GM23338 (cell line): ENCODE results near the gene GRID2. TPM values are rescaled to one million over a fixed set of nuclear protein-coding genes. Genes with fewer than 3 reads are reported as not detected.

Source experiments
- ATAC-seq: fragments of 200-7000 bp; cut with Tn5 transposase; 3 replicates; pipeline ENCODE4 v1.9.1; 2020
- DNase-seq: peaks from one replicate; pipeline ENCODE4 v3.0.0-alpha.2; 2015; ENCODE audit warnings: low spot score
- H2AFZ ChIP-seq: fragments of 200-600 bp; sonication (generic); 2 replicates; pipeline ENCODE4 v1.8.0; 2016; ENCODE audit warnings: antibody characterized with exemption, mild to moderate bottlenecking, moderate library complexity
- H3F3A ChIP-seq: fragments of 200-600 bp; sonication (generic); replicated peaks from 2 replicates; pipeline ENCODE4 v1.8.0; 2017; ENCODE audit warnings: antibody characterized with exemption, mixed run types, low read depth
- H3K27ac ChIP-seq: fragments of 200-600 bp; sonication (generic); 2 replicates; pipeline ENCODE4 v1.6.1; 2016; ENCODE audit warnings: low read depth
- H3K27me3 ChIP-seq: fragments of 200-600 bp; sonication (generic); 2 replicates; pipeline ENCODE4 v1.8.0; 2016; ENCODE audit warnings: mild to moderate bottlenecking, mixed run types, moderate library complexity; ENCODE audit not compliant: insufficient read depth
- H3K36me3 ChIP-seq: fragments of 200-600 bp; sonication (generic); 2 replicates; pipeline ENCODE4 v1.8.0; 2016; ENCODE audit warnings: mild to moderate bottlenecking; ENCODE audit not compliant: insufficient read depth
- H3K4me1 ChIP-seq: fragments of 200-600 bp; sonication (generic); 2 replicates; pipeline ENCODE4 v1.8.0; 2016; ENCODE audit warnings: mild to moderate bottlenecking, moderate library complexity; ENCODE audit not compliant: insufficient read depth
- H3K4me2 ChIP-seq: fragments of 200-600 bp; sonication (generic); 2 replicates; pipeline ENCODE4 v1.7.1; 2017; ENCODE audit warnings: mixed run types
- H3K4me3 ChIP-seq: fragments of 200-600 bp; sonication (generic); 2 replicates; pipeline ENCODE4 v1.6.1; 2016; ENCODE audit warnings: mixed run types
- H3K79me2 ChIP-seq: fragments of 200-600 bp; sonication (generic); replicated peaks from 2 replicates; pipeline ENCODE4 v1.8.0; 2017; ENCODE audit warnings: mild to moderate bottlenecking; ENCODE audit not compliant: insufficient read depth
- H3K9me2 ChIP-seq: fragments of 200-600 bp; sonication (generic); 2 replicates; pipeline ENCODE4 v1.8.0; 2017; ENCODE audit not compliant: insufficient read depth
- H4K20me1 ChIP-seq: fragments of 200-600 bp; sonication (generic); replicated peaks from 2 replicates; pipeline ENCODE4 v1.8.0; 2017; ENCODE audit warnings: mild to moderate bottlenecking; ENCODE audit not compliant: insufficient read depth
- H3K27ac Mint-ChIP-seq: 2 replicates; pipeline ENCODE4 v1.8.0; 2020; ENCODE audit warnings: inconsistent platforms, mild to moderate bottlenecking, moderate library complexity, mixed read lengths
- H3K27me3 Mint-ChIP-seq: 3 replicates; pipeline ENCODE4 v1.8.0; 2022; ENCODE audit warnings: low read depth, mild to moderate bottlenecking, moderate library complexity, mixed read lengths, inconsistent platforms; ENCODE audit not compliant: insufficient read depth, poor library complexity
- H3K36me3 Mint-ChIP-seq: 3 replicates; pipeline ENCODE4 v1.8.0; 2021; ENCODE audit warnings: low read depth, mild to moderate bottlenecking, inconsistent platforms, moderate library complexity, mixed read lengths
- H3K4me1 Mint-ChIP-seq: 3 replicates; pipeline ENCODE4 v1.8.0; 2020; ENCODE audit warnings: mild to moderate bottlenecking, inconsistent platforms, mixed read lengths
- H3K4me3 Mint-ChIP-seq: 3 replicates; pipeline ENCODE4 v1.8.0; 2021; ENCODE audit warnings: moderate library complexity, mild to moderate bottlenecking, inconsistent platforms, mixed read lengths
- H3K9me3 Mint-ChIP-seq: 3 replicates; pipeline ENCODE4 v1.8.0; 2020; ENCODE audit warnings: moderate library complexity, mild to moderate bottlenecking, inconsistent platforms, mixed read lengths
- CREB1 ChIP-seq: fragments of 250-450 bp; sonication (Bioruptor Pico); IDR thresholded peaks from 2 replicates; pipeline ENCODE4 v1.5.0; 2020; ENCODE audit warnings: low read depth, mild to moderate bottlenecking, moderate library complexity
- EZH2phosphoT487 ChIP-seq: fragments of 200-600 bp; sonication (generic); IDR thresholded peaks from one replicate; pipeline ENCODE4 v1.8.1; 2018; ENCODE audit warnings: antibody characterized with exemption; ENCODE audit not compliant: unreplicated experiment
- JUNB ChIP-seq: IDR thresholded peaks from one replicate; pipeline ENCODE4 v1.6.1; 2016; ENCODE audit warnings: antibody characterized with exemption; ENCODE audit not compliant: unreplicated experiment
- NANOG ChIP-seq: IDR thresholded peaks from 2 replicates; pipeline ENCODE4 v1.6.1; 2016; ENCODE audit warnings: antibody characterized with exemption, borderline replicate concordance
- STAT1 ChIP-seq: IDR thresholded peaks from one replicate; pipeline ENCODE4 v1.6.1; 2016; ENCODE audit warnings: antibody characterized with exemption; ENCODE audit not compliant: unreplicated experiment
- ZNF114 ChIP-seq: fragments of 250-450 bp; sonication (Bioruptor Pico); IDR thresholded peaks from 2 replicates; pipeline ENCODE4 v1.5.0; 2020; ENCODE audit warnings: mild to moderate bottlenecking, moderate library complexity
- ZNF331 ChIP-seq: fragments of 250-450 bp; sonication (Bioruptor Pico); IDR thresholded peaks from 2 replicates; pipeline ENCODE4 v1.5.0; 2020; ENCODE audit warnings: low read depth, mild to moderate bottlenecking, moderate library complexity
- polyA plus RNA-seq: library from polyadenylated mRNA; unstranded; fragments of >200 nt; fragmentation: Nextera tagmentation; extraction: Ambion mirVana; gene quantifications from 2 replicates; pipeline ENCODE4 v1.2.1, GENCODE V29; 2016
- total RNA-seq: library from RNA; depleted of rRNA; stranded (reverse); fragments of >200 nt; shearing (Covaris generic); gene quantifications from 2 replicates; pipeline ENCODE4 v1.2.3, GENCODE V29; 2014
- TF ChIP-seq, protein P1 (sequence below), 2 experiments: fragments of 200-600 bp in 1 of 2; sonication (generic) in 1 of 2; conservative IDR thresholded peaks; 2 replicates each; pipeline versions ENCODE4 v1.5.1 to v1.6.1; 2016 to 2017; ENCODE audit warnings: antibody characterized with exemption in 2 of 2, low read depth in 2 of 2, mild to moderate bottlenecking in 2 of 2, moderate library complexity in 1 of 2
- TF ChIP-seq, protein P2 (sequence below): IDR thresholded peaks from 2 replicates; pipeline ENCODE4 v1.6.1; 2016; ENCODE audit warnings: antibody characterized with exemption
- TF ChIP-seq, protein P3 (sequence below): IDR thresholded peaks from one replicate; pipeline ENCODE4 v1.6.1; 2018; ENCODE audit warnings: antibody characterized with exemption; ENCODE audit not compliant: unreplicated experiment

GRID2 gene
- total and polyA plus RNA-seq, 2 experiments from 2014 or later, result 19.9 to 65.4 TPM

DNA sequence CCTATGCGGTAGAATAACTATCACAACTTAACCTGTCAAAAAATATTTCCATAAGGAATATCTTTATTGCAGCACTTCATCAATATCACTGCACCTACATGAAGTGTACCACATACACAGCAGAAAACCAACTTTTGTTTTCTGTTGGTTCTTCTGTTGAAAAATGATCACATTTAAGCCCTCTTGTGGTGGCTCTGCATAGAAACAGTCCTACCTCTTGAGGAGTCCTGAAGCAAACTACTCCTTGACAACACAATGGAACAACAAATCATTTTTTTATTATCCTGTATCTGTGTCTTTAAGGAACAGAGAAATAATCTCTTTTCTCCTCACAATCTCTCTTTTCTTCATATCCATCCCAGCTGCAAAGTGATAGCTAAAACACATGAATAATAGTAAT is 1484.9 kb downstream of the GRID2 start:
- no peak overlapping the region for H3K27ac Mint-ChIP-seq
- no peak overlapping the region for H3K4me3 Mint-ChIP-seq
- TF ChIP-seq, protein P1, sequence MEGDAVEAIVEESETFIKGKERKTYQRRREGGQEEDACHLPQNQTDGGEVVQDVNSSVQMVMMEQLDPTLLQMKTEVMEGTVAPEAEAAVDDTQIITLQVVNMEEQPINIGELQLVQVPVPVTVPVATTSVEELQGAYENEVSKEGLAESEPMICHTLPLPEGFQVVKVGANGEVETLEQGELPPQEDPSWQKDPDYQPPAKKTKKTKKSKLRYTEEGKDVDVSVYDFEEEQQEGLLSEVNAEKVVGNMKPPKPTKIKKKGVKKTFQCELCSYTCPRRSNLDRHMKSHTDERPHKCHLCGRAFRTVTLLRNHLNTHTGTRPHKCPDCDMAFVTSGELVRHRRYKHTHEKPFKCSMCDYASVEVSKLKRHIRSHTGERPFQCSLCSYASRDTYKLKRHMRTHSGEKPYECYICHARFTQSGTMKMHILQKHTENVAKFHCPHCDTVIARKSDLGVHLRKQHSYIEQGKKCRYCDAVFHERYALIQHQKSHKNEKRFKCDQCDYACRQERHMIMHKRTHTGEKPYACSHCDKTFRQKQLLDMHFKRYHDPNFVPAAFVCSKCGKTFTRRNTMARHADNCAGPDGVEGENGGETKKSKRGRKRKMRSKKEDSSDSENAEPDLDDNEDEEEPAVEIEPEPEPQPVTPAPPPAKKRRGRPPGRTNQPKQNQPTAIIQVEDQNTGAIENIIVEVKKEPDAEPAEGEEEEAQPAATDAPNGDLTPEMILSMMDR (conservative IDR thresholded peaks at IDR 0.05; ENCODE audit: low read depth in 2 of 2), result peak; percentile 57 to 73
- TF ChIP-seq CREB1 (CRISPR knock-in tag), result no peak
- TF ChIP-seq, protein P2, sequence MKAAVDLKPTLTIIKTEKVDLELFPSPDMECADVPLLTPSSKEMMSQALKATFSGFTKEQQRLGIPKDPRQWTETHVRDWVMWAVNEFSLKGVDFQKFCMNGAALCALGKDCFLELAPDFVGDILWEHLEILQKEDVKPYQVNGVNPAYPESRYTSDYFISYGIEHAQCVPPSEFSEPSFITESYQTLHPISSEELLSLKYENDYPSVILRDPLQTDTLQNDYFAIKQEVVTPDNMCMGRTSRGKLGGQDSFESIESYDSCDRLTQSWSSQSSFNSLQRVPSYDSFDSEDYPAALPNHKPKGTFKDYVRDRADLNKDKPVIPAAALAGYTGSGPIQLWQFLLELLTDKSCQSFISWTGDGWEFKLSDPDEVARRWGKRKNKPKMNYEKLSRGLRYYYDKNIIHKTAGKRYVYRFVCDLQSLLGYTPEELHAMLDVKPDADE, result no peak
- Histone ChIP-seq H2AFZ (no peak overlapping the region), H4K20me1 (no peaks in the 10 kb centered on the region), H3F3A (no peaks in the 10 kb centered on the region), H3K36me3 (no peaks in the 10 kb centered on the region), H3K27me3 (no peaks in the 10 kb centered on the region), H3K4me1 (peaks cover 6% of the 10 kb centered on the region; the same call in 1 of the 2 replicates), H3K4me3 (no peak overlapping the region), H3K27ac (no peak overlapping the region), H3K9me2 (0 out of 2 replicates have a peak, but pooled peaks cover 4% of the 10 kb centered on the region), H3K79me2 (no peaks in the 10 kb centered on the region), H3K4me2 (no peak overlapping the region)
- peaks cover 6% of the 10 kb centered on the region; the same call in 2 of the 3 replicates for H3K4me1 Mint-ChIP-seq
- H3K27me3 Mint-ChIP-seq, result peaks cover 8% of the 10 kb centered on the region
- ATAC-seq, result peak; percentile 50
- no peaks in the 10 kb centered on the region for H3K36me3 Mint-ChIP-seq
- H3K9me3 Mint-ChIP-seq, result no peaks in the 10 kb centered on the region
- DNase-seq, result peak; percentile 65

DNA sequence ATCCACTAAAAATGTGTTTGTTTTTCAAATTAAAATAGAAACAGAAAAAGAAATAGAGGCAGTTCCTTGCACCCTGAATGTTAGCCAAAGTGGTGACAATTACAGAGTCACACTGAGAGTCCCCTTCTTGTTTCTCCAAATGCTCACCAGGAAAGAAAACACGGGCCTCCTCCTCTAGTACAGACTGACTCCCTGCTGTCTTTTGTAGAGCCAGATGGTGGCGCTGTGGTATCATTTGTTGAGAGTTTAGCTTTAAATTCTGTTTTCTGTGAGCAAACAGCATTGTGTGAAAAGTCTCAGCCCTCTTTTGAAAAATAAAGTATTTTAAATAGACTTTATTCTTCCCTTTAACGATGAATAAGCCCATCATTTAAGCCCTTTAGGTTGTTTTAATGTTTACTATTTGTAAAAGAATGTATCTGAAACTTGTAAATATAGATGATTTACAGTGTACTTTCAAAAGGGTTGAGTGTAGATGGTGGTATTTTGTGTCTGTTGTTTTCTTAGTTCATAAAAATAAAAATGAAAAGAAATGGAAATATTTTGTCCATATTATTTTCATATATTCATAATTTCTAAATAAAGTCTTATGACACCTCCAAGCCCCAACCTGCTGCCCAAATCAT is 1487.9 kb downstream of the GRID2 start:
- peaks cover 4% of the 10 kb centered on the region for H3K27me3 Mint-ChIP-seq
- H3K9me3 Mint-ChIP-seq, result no peaks in the 10 kb centered on the region
- Histone ChIP-seq H3K9me2 (no peaks in the 10 kb centered on the region), H3K4me2 (no peak overlapping the region), H3K4me3 (no peak overlapping the region), H3K27me3 (no peaks in the 10 kb centered on the region), H3F3A (no peaks in the 10 kb centered on the region), H3K79me2 (no peaks in the 10 kb centered on the region), H3K36me3 (no peaks in the 10 kb centered on the region), H2AFZ (no peak overlapping the region), H3K27ac (no peak overlapping the region), H4K20me1 (no peaks in the 10 kb centered on the region), H3K4me1 (no peaks in the 10 kb centered on the region)
- DNase-seq (peak; percentile 89), ATAC-seq (peak; percentile 90)
- peaks cover 6% of the 10 kb centered on the region; the same call in 2 of the 3 replicates for H3K4me1 Mint-ChIP-seq
- H3K4me3 Mint-ChIP-seq, result no peak overlapping the region
- H3K36me3 Mint-ChIP-seq, result no peaks in the 10 kb centered on the region
- no peak overlapping the region for H3K27ac Mint-ChIP-seq
- TF ChIP-seq, protein P1 (conservative IDR thresholded peaks at IDR 0.05; ENCODE audit: low read depth in 2 of 2), result peak; percentile 93 to 98
- TF ChIP-seq CREB1 (CRISPR knock-in tag) (no peak), NANOG (0 out of 2 replicates have a peak, but pooled peaks have one; percentile 13), ZNF114 (CRISPR knock-in tag) (no peak), ZNF331 (CRISPR knock-in tag) (no peak), JUNB (no peak), EZH2phosphoT487 (no peak), STAT1 (no peak)
- TF ChIP-seq, protein P3, sequence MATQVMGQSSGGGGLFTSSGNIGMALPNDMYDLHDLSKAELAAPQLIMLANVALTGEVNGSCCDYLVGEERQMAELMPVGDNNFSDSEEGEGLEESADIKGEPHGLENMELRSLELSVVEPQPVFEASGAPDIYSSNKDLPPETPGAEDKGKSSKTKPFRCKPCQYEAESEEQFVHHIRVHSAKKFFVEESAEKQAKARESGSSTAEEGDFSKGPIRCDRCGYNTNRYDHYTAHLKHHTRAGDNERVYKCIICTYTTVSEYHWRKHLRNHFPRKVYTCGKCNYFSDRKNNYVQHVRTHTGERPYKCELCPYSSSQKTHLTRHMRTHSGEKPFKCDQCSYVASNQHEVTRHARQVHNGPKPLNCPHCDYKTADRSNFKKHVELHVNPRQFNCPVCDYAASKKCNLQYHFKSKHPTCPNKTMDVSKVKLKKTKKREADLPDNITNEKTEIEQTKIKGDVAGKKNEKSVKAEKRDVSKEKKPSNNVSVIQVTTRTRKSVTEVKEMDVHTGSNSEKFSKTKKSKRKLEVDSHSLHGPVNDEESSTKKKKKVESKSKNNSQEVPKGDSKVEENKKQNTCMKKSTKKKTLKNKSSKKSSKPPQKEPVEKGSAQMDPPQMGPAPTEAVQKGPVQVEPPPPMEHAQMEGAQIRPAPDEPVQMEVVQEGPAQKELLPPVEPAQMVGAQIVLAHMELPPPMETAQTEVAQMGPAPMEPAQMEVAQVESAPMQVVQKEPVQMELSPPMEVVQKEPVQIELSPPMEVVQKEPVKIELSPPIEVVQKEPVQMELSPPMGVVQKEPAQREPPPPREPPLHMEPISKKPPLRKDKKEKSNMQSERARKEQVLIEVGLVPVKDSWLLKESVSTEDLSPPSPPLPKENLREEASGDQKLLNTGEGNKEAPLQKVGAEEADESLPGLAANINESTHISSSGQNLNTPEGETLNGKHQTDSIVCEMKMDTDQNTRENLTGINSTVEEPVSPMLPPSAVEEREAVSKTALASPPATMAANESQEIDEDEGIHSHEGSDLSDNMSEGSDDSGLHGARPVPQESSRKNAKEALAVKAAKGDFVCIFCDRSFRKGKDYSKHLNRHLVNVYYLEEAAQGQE, result no peak
